HG03520 (cell line): Measurements from ENCODE around the gene G6PD.
"Not testable (repeated sequence)": the region's sequence is repeated elsewhere in the genome, so short reads cannot be mapped to it uniquely, and the experiment has no call there.

Experiments used
- ATAC-seq: cut with Tn5 transposase; IDR thresholded peaks from one replicate; pipeline ENCODE4 v1.9.1; 2021; ENCODE audit warnings: mild to moderate bottlenecking, moderate library complexity; ENCODE audit not compliant: unreplicated experiment

G6PD gene

GRCh38 chrX:154546354-154547244 lies at the start of gene G6PD:
TSS of gene G6PD (minus strand) at chrX:154546846. CDS start at chrX:154546155, 691 bp downstream.
- peak; percentile 31 for ATAC-seq

- ATAC-seq: no peak
Observed at GRCh38 chrX:154595559-154596249, 49.1 kb upstream of the G6PD start.

GRCh38 chrX:154594491-154594890 lies 47.8 kb upstream of the G6PD start:
- ATAC-seq: no peak

DNA sequence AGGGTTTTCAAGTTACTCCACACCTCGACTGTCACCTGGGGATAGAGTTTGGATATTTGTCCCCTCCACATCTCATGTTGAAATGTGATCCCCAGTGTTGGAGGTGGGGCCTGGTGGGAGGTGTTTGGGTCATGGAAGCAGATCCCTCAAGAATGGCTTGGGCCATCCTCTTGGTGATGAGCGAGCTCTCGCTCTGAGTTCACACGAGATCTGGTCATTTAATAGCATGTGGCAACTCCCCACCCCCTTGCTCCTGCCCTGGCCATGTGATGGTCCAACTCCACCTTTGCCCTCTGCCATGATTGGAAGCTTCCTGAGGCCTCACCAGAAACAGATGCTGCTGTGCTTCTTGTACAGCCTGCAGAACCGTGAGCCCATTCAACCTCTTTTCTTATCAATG lies 46.6 kb upstream of the G6PD start:
- no peak for ATAC-seq

DNA sequence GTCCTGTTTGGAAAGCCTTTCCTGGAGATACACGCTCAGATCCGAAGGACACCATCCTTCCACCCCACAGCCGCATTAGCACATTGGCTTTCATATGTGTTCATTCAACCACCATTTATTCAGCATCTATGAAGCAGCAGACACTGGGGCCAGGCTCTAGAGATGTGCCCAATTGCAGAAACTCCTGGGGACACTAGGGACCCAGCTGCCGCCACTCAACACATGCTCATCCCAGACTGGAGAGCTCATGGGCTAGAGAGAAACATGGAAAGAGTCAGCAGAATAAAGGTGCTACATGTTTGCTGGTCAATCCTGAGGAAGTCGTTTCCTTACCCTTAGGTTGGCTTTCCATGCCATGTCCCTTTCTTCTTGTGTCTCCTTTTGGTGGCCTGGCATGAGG lies 45.9 kb upstream of the G6PD start:
- no peak for ATAC-seq

- not testable (repeated sequence) for ATAC-seq
Observed at GRCh38 chrX:154590415-154590814, 43.8 kb upstream of the G6PD start.

GRCh38 chrX:154584585-154585183 lies 38.0 kb upstream of the G6PD start, which contains the start of gene CTAG1A:
TSS of gene CTAG1A (plus strand) at chrX:154585133. CDS start at chrX:154585207, 74 bp downstream.
- not testable (repeated sequence) for ATAC-seq

DNA sequence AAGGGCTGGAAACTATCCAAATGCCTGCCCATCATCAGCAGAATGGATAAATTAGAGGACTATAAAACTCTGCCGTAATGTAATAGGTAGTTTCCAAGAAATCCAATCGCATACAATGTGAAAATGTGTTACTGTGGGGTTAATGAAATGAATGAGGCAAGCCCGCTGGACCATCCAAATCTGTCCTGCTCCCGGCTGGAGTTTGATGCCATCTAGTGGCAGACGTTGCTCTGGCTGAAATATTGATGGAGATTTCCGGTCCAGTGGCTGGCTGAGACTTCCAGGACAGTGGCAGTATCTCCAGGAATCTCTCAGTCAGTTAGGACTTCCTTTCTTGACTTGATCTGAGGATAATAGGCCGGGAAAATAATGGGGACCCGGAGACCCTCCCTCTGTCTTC lies 36.3 kb upstream of the G6PD start:
- ATAC-seq: not testable (repeated sequence)

DNA sequence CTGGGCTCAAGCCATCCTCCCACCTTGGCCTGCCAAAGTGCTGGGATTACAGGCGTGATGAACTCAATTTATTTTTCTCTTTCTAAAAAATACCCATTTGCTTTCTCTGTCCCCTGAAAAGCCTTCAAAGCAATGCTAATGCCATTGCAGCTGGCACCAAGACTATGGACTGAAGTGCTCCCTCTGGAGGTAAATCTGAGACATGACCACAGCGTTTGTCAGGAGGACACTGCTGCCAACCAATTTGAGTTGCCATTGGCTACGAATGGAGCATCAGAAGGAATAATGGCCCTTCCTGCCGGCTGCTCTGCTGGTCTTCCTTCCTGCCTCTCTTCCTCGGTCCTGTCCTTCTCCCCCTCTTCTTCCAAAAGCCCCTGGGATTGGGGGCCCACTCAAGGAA lies 28.4 kb upstream of the G6PD start:
- not testable (repeated sequence) for ATAC-seq

GRCh38 chrX:154573061-154573460 lies 26.4 kb upstream of the G6PD start:
- not testable (repeated sequence) for ATAC-seq

- ATAC-seq: not testable (repeated sequence)
Observed at GRCh38 chrX:154570361-154570760, 23.7 kb upstream of the G6PD start.

- ATAC-seq: not testable (repeated sequence)
Observed at GRCh38 chrX:154562295-154562694, 15.6 kb upstream of the G6PD start.

DNA sequence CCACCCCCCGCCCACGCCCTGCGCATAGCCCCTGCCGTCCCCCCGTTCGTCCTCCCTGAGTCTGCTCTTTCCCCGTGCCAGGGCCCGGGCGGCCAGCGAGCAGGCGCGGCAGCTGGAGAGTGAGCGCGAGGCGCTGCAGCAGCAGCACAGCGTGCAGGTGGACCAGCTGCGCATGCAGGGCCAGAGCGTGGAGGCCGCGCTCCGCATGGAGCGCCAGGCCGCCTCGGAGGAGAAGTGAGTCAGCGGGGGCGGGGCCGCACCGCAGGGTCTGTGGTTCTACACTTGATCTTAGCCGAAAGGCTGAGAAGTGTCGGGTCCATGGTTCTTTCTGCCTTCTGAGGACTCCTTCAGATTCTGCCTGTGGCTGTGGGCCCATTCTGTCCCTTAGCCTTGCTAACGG lies 13.7 kb upstream of the G6PD start:
- ATAC-seq: not testable (repeated sequence)

DNA sequence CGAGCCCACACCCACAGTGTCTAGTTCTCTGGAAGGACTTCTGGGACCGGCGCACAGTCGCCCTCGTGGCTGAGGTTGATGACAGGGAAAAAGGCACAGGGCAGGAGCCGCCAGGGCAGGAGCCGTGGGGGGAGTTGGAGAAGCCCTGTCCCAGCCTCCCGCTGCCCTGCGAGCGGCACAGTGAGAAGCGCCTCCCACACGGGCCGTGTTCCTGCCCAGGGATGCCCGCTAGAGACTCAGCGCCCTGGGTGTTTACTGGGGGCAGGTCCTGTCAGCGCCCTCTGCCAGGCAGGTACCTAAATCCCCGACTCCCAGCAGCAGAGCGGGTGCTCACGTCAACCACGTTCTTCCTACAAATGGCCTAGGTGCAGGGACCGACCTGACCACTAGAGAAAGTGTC lies 12.2 kb upstream of the G6PD start:
- ATAC-seq: not testable (repeated sequence)

DNA sequence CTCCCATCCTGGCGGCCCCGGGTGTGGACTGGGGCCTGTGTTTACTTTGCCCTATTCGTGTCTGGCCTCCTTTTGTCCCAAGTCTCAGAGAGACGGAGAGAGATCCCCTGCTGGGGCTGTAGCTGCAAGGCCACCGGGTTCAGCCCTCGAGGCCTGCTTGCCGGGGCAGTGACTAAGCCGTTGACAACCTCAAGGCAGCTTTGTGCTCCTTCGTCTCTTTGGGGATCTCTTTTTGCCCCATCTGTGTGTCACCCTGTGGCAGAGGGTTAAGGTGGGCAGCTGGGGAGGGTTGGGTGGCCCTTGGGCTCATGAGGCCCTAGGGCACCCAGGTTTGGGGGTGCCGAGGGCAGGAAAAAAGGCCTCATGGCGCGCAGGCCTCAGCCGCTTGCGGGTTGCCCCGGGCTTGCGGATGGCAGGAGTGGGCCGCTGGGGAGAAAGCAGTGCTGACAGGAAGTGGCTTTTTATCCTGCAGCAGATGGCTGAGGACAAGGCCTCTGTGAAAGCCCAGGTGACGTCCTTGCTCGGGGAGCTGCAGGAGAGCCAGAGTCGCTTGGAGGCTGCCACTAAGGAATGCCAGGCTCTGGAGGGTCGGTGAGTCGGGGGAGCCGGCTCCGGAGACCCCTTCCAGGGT lies 11.5 kb upstream of the G6PD start:
- ATAC-seq: not testable (repeated sequence)

- ATAC-seq: not testable (repeated sequence)
Observed at GRCh38 chrX:154552112-154552806, 5.6 kb upstream of the G6PD start.

DNA sequence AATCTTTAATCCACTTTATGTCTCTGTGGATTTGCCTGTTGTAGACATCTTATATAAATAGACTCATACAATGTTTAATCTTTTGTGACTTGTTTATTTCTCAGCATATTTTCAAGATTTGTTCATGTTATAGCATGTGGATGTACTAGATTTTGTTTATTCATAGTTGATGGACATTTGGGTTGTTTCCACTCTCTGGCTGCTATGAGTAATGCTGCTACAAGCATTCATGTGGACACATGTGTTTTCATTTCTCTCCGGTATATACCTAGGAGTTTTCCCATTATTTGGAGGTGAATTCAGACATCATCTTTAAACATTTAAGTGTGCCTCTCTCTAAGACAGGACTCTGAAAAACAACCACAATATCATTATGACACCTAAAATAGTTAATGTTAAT lies 3.1 kb upstream of the G6PD start:
- ATAC-seq: no peak

GRCh38 chrX:154548028-154548316 lies 1.3 kb upstream of the G6PD start:
- ATAC-seq: no peak

GRCh38 chrX:154547245-154548027 lies 790 bp upstream of the G6PD start, which contains the start of gene IKBKG:
TSS of gene IKBKG (plus strand) at chrX:154547620. CDS start at chrX:154552003, 4,383 bp downstream.
- ATAC-seq: peak; percentile 79
